HepG2 (cell line): ENCODE results near the gene WDR45B.

Experiments
- FOXJ3 ChIP-seq: sonication (generic); formaldehyde crosslinking; IDR thresholded peaks from 2 replicates; pipeline ENCODE4 v1.4.0; 2020; ENCODE audit warnings: missing genetic modification reagents, mild to moderate bottlenecking, borderline replicate concordance
- POLR2AphosphoS5 ChIP-seq: IDR thresholded peaks from 2 replicates; pipeline ENCODE4 v1.6.1; 2012; ENCODE audit warnings: low read depth, low read length
- RXRA ChIP-seq: sonication (generic); formaldehyde crosslinking; IDR thresholded peaks from 2 replicates; pipeline ENCODE4 v1.5.1; 2020; ENCODE audit warnings: missing genetic modification reagents
- ZNF232 ChIP-seq: sonication (generic); formaldehyde crosslinking; IDR thresholded peaks from 2 replicates; pipeline ENCODE4 v1.4.0; 2020; ENCODE audit warnings: missing genetic modification reagents, borderline replicate concordance
- ZNF274 ChIP-seq: sonication (generic); formaldehyde crosslinking; IDR thresholded peaks from 2 replicates; pipeline ENCODE4 v1.5.1; 2020; ENCODE audit warnings: mild to moderate bottlenecking, missing genetic modification reagents
- TF ChIP-seq, protein P1 (sequence below): sonication (generic); formaldehyde crosslinking; IDR thresholded peaks from 2 replicates; pipeline ENCODE4 v1.5.0; 2020; ENCODE audit warnings: mild to moderate bottlenecking, missing genetic modification reagents, moderate library complexity
- TF ChIP-seq, protein P2 (sequence below): sonication (generic); formaldehyde crosslinking; IDR thresholded peaks from 2 replicates; pipeline ENCODE4 v1.4.0; 2020; ENCODE audit warnings: missing genetic modification reagents

DNA sequence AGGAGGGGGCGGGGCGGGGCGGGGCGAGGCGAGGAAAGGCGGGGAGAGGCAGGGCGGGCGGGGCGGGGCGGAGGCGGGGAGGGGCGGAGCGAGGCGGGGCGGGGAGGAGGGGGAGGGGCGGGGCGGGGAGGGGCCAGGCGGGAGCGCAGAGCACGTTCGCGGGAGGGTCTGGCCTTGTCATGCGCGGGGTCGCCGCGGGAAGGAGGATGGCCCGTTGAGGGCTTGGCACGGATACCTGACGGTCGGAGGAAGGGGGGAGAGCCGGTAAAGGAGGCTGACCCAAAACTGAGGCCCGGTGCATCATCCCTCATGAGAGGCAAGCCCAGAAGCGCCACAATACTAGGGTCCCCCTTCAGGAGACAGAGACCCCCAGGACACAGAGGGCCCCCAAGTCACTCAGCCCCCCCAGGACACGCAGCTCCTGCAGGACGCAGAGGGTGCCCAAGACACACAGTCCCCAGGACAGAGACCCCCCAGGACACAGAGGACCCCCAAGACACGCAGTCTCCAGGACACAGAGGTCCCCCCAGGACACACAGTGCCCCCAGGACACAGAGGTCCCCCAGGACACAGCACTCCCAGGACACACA lies 593 bp upstream of the WDR45B start:
- TF ChIP-seq POLR2AphosphoS5 = peak; percentile 52; the same call in 1 of the 2 replicates
- no peak for TF ChIP-seq ZNF232
- TF ChIP-seq FOXJ3 (CRISPR knock-in tag) = no peak
- TF ChIP-seq, protein P1, sequence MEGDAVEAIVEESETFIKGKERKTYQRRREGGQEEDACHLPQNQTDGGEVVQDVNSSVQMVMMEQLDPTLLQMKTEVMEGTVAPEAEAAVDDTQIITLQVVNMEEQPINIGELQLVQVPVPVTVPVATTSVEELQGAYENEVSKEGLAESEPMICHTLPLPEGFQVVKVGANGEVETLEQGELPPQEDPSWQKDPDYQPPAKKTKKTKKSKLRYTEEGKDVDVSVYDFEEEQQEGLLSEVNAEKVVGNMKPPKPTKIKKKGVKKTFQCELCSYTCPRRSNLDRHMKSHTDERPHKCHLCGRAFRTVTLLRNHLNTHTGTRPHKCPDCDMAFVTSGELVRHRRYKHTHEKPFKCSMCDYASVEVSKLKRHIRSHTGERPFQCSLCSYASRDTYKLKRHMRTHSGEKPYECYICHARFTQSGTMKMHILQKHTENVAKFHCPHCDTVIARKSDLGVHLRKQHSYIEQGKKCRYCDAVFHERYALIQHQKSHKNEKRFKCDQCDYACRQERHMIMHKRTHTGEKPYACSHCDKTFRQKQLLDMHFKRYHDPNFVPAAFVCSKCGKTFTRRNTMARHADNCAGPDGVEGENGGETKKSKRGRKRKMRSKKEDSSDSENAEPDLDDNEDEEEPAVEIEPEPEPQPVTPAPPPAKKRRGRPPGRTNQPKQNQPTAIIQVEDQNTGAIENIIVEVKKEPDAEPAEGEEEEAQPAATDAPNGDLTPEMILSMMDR = no peak; the same call in 1 of the 2 replicates
- TF ChIP-seq RXRA (CRISPR knock-in tag) = no peak
- TF ChIP-seq ZNF274 (CRISPR knock-in tag) = no peak
- TF ChIP-seq, protein P2, sequence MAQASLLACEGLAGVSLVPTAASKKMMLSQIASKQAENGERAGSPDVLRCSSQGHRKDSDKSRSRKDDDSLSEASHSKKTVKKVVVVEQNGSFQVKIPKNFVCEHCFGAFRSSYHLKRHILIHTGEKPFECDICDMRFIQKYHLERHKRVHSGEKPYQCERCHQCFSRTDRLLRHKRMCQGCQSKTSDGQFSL (CRISPR knock-in tag) = no peak
